GM13977 (cell line): ENCODE results near the gene DHCR24.
"Not testable (repeated sequence)": the region's sequence is repeated elsewhere in the genome, so short reads cannot be mapped to it uniquely, and the experiment has no call there.

Source experiments
- DNase-seq: peaks from one replicate; pipeline ENCODE4 v3.0.0; 2012; ENCODE audit warnings: low spot score
- in situ Hi-C: fragments of 300-500 bp; cut with MboI; formaldehyde crosslinking; loops from one replicate; pipeline ENCODE4 v1.12.0; 2022; ENCODE audit warnings: low sequenced_read_pairs, low pct_unique_long_range_greater_than_20kb, mixed read lengths, inconsistent platforms; ENCODE audit not compliant: unreplicated experiment
- TF ChIP-seq, protein P1 (sequence below): IDR thresholded peaks from 2 replicates; pipeline ENCODE4 v1.5.1; 2012; ENCODE audit warnings: mild to moderate bottlenecking, control low read depth; ENCODE audit not compliant: insufficient read depth; ENCODE audit errors: extremely low read depth, missing control alignments

Gene DHCR24

DNA sequence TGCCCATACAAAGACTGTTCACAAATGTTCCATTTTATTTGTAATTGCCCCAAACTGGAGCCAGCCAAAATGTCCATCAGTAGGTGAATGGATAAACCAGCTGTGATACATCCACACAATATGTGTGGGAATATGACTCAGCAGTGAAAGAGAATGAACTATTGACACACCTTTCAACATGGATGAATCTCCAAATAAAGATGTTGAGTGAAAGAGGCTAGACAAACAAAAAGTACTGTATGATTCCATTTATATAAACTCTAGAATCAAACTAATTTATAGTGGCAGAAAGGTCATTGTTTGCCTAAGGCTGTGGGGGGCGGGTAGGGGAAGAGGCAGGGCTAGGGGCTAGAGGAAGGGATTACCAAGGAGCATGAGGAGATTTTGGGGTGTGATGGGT is 4.5 kb downstream of the DHCR24 start:
- TF ChIP-seq, protein P1, sequence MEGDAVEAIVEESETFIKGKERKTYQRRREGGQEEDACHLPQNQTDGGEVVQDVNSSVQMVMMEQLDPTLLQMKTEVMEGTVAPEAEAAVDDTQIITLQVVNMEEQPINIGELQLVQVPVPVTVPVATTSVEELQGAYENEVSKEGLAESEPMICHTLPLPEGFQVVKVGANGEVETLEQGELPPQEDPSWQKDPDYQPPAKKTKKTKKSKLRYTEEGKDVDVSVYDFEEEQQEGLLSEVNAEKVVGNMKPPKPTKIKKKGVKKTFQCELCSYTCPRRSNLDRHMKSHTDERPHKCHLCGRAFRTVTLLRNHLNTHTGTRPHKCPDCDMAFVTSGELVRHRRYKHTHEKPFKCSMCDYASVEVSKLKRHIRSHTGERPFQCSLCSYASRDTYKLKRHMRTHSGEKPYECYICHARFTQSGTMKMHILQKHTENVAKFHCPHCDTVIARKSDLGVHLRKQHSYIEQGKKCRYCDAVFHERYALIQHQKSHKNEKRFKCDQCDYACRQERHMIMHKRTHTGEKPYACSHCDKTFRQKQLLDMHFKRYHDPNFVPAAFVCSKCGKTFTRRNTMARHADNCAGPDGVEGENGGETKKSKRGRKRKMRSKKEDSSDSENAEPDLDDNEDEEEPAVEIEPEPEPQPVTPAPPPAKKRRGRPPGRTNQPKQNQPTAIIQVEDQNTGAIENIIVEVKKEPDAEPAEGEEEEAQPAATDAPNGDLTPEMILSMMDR: no peak
- in situ Hi-C loops: no loop called here
- DNase-seq: no peak

DNA sequence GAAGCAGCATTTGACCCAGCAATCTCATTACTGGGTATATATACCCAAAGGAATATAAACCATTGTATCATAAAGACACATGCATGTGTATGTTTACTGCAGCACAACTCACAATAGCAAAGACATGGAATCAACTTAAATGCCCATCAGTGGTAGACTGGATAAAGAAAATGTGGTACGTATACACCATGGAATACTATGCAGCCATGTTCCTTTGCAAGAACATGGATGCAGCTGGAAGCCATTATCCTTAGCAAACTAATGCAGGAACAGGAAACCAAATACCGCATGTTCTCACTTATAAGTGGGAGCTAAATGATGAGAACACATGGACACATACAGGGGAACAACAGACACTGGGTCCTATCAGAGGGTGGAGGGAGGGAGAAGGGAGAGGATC is 5.4 kb downstream of the DHCR24 start:
- DNase-seq, in situ Hi-C loops: not testable (repeated sequence)

DNA sequence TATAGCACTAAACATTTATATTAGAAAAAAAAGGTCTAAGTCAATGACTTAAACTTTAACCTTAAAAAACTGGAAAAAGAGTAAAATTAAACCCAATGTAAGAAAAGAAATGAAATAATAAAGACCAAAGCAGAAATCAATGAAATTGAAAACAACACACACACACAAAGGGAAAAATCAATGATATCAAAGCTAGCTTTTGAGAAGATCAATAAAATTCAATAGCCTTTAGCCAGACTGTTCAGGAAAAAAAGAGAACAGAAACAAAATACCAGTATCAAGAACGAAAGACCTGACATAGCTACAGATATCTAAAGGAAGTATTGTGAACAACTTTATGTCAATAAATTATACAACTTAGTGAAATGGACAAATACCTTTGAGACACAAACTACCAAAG is 7.1 kb downstream of the DHCR24 start:
- TF ChIP-seq, protein P1: no peak
- in situ Hi-C loops: no loop called here
- no peak for DNase-seq

DNA sequence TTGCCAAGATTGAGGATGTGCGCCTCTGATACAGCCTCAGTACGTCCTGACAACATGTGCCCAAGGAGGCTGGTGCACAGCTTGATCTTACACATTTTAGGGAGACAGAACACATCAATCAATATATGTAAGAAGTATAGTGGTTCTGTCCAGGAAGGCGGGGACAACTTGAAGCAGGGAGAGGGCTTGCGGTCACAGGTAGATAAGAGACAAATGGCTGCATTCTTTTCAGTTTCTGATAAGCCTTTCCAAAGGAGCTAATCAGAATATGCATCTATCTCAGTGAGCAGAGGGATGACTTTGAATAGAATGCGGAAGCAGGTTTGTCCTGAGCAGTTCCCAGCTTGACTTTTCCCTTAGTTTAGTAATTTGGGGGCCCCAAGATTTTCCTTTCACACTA is 10.2 kb downstream of the DHCR24 start:
- TF ChIP-seq, protein P1: no peak
- in situ Hi-C loops: no loop called here
- DNase-seq: no peak

DNA sequence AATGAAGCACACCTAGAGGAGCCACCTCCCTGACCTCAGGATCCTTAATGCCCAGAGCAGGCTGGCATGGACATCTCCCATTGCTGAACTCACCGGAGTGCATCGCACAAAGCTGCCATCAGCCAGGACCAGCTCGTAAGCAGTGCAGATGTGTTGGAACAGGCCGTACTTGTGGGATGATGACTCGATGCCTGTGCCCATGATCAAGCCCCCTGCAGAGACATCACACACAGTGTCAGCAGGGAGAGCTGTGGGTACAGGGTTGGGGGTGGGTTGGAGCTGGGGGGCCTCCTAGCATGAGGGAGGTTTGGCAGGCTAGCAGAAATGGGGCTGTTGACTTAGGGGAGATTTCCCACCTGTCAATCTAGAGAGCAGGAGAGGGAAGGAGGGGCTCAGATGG is 12.0 kb downstream of the DHCR24 start:
- TF ChIP-seq, protein P1: no peak
- in situ Hi-C loops: no loop called here
- no peak for DNase-seq

DNA sequence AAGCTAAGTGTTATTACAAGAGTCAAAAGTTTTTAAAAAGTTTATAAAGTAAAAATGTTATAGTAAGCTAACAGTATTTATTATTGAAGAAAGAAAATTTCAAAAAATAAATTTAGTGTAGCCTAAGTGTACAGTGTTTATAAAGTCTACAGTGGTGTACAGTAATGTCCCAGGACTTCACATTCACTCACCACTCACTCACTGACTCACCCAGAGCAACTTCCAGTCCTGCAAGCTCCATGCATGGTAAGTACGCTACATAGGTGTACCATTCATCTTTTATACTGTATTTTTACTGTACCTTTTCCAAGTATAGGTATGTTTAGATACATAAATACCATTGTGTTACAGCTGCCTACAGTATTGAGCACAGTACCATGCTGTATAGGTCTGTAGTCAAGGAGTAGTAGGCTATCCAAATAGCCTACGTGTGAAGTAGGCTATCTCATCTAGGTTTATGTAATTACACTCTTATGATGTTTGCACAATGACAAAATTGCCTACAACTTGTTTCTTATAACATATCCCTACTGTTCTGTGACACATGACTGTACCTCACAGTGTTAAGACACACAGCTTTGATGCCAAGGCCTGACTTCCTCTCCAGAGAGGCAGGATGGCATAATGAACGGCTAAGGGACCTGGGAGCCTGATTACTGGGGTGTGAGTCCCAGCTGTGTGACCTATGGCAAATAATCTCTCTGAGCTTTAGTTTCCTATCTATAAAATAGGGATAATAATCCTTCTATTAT is 12.7 kb downstream of the DHCR24 start:
- no peak for DNase-seq
- TF ChIP-seq, protein P1: no peak
- in situ Hi-C loops: no loop called here

DNA sequence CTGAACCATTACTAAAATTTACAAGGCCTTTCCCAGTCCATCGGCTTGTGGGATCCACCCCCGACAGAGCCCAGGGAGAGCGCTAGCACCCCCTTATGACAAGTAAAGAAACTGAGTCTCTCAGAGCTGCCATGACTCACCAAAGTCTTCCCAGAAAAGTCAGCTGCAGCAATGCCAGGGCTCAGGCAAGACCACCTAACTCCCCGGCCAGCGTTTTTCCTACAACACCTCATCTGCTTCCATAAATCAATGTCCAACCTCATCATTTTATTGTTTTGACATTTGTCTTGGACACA is 15.0 kb downstream of the DHCR24 start:
- TF ChIP-seq, protein P1: no peak
- DNase-seq: no peak
- in situ Hi-C loops: no loop called here
